ENCODE measurements around the gene FGF7.

DNA sequence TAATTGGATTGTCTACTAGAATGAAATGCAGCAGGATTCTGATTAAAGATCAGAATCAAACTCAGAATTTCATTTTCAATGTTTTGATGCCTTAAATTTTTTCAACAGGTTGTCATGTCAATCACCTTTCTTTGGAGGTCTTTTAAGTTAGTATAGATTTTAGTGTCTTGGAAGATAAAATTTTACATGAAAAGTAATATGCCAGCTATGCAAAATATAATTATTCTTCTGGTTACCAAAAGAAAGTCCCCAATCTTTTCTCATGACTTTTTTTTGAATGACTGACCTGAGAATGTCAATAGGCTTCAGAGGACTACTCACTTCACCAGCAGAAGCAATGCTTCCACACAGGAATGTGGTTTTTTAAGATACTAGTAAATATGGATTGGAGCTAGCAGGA is 4.3 kb downstream of the FGF7 start:
- TF ChIP-seq, protein P1, sequence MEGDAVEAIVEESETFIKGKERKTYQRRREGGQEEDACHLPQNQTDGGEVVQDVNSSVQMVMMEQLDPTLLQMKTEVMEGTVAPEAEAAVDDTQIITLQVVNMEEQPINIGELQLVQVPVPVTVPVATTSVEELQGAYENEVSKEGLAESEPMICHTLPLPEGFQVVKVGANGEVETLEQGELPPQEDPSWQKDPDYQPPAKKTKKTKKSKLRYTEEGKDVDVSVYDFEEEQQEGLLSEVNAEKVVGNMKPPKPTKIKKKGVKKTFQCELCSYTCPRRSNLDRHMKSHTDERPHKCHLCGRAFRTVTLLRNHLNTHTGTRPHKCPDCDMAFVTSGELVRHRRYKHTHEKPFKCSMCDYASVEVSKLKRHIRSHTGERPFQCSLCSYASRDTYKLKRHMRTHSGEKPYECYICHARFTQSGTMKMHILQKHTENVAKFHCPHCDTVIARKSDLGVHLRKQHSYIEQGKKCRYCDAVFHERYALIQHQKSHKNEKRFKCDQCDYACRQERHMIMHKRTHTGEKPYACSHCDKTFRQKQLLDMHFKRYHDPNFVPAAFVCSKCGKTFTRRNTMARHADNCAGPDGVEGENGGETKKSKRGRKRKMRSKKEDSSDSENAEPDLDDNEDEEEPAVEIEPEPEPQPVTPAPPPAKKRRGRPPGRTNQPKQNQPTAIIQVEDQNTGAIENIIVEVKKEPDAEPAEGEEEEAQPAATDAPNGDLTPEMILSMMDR (conservative IDR thresholded peaks at IDR 0.05; ENCODE audit: low read depth in 2 of 2) = no peak
- TF ChIP-seq, protein P2, sequence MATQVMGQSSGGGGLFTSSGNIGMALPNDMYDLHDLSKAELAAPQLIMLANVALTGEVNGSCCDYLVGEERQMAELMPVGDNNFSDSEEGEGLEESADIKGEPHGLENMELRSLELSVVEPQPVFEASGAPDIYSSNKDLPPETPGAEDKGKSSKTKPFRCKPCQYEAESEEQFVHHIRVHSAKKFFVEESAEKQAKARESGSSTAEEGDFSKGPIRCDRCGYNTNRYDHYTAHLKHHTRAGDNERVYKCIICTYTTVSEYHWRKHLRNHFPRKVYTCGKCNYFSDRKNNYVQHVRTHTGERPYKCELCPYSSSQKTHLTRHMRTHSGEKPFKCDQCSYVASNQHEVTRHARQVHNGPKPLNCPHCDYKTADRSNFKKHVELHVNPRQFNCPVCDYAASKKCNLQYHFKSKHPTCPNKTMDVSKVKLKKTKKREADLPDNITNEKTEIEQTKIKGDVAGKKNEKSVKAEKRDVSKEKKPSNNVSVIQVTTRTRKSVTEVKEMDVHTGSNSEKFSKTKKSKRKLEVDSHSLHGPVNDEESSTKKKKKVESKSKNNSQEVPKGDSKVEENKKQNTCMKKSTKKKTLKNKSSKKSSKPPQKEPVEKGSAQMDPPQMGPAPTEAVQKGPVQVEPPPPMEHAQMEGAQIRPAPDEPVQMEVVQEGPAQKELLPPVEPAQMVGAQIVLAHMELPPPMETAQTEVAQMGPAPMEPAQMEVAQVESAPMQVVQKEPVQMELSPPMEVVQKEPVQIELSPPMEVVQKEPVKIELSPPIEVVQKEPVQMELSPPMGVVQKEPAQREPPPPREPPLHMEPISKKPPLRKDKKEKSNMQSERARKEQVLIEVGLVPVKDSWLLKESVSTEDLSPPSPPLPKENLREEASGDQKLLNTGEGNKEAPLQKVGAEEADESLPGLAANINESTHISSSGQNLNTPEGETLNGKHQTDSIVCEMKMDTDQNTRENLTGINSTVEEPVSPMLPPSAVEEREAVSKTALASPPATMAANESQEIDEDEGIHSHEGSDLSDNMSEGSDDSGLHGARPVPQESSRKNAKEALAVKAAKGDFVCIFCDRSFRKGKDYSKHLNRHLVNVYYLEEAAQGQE (IDR thresholded peaks at IDR 0.05; ENCODE audit: unreplicated experiment) = no peak
- no peak for TF ChIP-seq EZH2 (IDR thresholded peaks at IDR 0.05; ENCODE audit: low read depth, unreplicated experiment)
- TF ChIP-seq, protein P3, sequence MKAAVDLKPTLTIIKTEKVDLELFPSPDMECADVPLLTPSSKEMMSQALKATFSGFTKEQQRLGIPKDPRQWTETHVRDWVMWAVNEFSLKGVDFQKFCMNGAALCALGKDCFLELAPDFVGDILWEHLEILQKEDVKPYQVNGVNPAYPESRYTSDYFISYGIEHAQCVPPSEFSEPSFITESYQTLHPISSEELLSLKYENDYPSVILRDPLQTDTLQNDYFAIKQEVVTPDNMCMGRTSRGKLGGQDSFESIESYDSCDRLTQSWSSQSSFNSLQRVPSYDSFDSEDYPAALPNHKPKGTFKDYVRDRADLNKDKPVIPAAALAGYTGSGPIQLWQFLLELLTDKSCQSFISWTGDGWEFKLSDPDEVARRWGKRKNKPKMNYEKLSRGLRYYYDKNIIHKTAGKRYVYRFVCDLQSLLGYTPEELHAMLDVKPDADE (IDR thresholded peaks at IDR 0.05) = no peak
- no peak for TF ChIP-seq POLR2AphosphoS5 (IDR thresholded peaks at IDR 0.05; ENCODE audit: low read depth)
- TF ChIP-seq JUNB (IDR thresholded peaks at IDR 0.05; ENCODE audit: unreplicated experiment) = no peak
- no peak for TF ChIP-seq EZH2phosphoT487 (IDR thresholded peaks at IDR 0.05; ENCODE audit: unreplicated experiment)
- TF ChIP-seq NANOG (IDR thresholded peaks at IDR 0.05; ENCODE audit: borderline replicate concordance) = no peak
- TF ChIP-seq, protein P4, sequence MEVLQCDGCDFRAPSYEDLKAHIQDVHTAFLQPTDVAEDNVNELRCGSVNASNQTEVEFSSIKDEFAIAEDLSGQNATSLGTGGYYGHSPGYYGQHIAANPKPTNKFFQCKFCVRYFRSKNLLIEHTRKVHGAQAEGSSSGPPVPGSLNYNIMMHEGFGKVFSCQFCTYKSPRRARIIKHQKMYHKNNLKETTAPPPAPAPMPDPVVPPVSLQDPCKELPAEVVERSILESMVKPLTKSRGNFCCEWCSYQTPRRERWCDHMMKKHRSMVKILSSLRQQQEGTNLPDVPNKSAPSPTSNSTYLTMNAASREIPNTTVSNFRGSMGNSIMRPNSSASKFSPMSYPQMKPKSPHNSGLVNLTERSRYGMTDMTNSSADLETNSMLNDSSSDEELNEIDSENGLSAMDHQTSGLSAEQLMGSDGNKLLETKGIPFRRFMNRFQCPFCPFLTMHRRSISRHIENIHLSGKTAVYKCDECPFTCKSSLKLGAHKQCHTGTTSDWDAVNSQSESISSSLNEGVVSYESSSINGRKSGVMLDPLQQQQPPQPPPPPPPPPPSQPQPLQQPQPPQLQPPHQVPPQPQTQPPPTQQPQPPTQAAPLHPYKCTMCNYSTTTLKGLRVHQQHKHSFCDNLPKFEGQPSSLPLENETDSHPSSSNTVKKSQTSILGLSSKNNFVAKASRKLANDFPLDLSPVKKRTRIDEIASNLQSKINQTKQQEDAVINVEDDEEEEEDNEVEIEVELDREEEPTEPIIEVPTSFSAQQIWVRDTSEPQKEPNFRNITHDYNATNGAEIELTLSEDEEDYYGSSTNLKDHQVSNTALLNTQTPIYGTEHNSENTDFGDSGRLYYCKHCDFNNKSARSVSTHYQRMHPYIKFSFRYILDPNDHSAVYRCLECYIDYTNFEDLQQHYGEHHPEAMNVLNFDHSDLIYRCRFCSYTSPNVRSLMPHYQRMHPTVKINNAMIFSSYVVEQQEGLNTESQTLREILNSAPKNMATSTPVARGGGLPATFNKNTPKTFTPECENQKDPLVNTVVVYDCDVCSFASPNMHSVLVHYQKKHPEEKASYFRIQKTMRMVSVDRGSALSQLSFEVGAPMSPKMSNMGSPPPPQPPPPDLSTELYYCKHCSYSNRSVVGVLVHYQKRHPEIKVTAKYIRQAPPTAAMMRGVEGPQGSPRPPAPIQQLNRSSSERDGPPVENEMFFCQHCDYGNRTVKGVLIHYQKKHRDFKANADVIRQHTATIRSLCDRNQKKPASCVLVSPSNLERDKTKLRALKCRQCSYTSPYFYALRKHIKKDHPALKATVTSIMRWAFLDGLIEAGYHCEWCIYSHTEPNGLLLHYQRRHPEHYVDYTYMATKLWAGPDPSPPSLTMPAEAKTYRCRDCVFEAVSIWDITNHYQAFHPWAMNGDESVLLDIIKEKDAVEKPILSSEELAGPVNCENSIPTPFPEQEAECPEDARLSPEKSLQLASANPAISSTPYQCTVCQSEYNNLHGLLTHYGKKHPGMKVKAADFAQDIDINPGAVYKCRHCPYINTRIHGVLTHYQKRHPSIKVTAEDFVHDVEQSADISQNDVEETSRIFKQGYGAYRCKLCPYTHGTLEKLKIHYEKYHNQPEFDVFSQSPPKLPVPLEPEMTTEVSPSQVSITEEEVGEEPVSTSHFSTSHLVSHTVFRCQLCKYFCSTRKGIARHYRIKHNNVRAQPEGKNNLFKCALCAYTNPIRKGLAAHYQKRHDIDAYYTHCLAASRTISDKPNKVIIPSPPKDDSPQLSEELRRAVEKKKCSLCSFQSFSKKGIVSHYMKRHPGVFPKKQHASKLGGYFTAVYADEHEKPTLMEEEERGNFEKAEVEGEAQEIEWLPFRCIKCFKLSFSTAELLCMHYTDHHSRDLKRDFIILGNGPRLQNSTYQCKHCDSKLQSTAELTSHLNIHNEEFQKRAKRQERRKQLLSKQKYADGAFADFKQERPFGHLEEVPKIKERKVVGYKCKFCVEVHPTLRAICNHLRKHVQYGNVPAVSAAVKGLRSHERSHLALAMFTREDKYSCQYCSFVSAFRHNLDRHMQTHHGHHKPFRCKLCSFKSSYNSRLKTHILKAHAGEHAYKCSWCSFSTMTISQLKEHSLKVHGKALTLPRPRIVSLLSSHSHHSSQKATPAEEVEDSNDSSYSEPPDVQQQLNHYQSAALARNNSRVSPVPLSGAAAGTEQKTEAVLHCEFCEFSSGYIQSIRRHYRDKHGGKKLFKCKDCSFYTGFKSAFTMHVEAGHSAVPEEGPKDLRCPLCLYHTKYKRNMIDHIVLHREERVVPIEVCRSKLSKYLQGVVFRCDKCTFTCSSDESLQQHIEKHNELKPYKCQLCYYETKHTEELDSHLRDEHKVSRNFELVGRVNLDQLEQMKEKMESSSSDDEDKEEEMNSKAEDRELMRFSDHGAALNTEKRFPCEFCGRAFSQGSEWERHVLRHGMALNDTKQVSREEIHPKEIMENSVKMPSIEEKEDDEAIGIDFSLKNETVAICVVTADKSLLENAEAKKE (CRISPR knock-in tag; IDR thresholded peaks at IDR 0.05) = no peak
